SIG-M5 treated with dmso at 0.1 percent for 504 hours (cell line): ENCODE results near the gene EHD4.

ENCODE experiments used
- DNase-seq: peaks from one replicate; lab custom pipeline; 2025; ENCODE audit not compliant: unreplicated experiment; lab: John Stamatoyannopoulos, UW

The EHD4 gene

GRCh38 chr15:41939986-41940385 lies 32.4 kb downstream of the EHD4 start:
- no peak for DNase-seq

- DNase-seq, result no peak
These were observed 34.8 kb downstream of the EHD4 start for GRCh38 chr15:41937568-41937923.

- no peak for DNase-seq
These were observed 35.4 kb downstream of the EHD4 start for GRCh38 chr15:41936649-41937567.

- no peak for DNase-seq
These were observed 36.2 kb downstream of the EHD4 start for GRCh38 chr15:41936155-41936554.

- no peak for DNase-seq
These were observed 36.8 kb downstream of the EHD4 start for GRCh38 chr15:41935566-41936020.

- DNase-seq, result no peak
These were observed 37.5 kb downstream of the EHD4 start for GRCh38 chr15:41934843-41935242.

- DNase-seq, result no peak
These were observed 38.6 kb downstream of the EHD4 start for GRCh38 chr15:41933771-41934170.

- no peak for DNase-seq
These were observed 39.0 kb downstream of the EHD4 start for GRCh38 chr15:41933326-41933725.

GRCh38 chr15:41932511-41933289 lies 39.7 kb downstream of the EHD4 start:
- DNase-seq, result no peak

- DNase-seq, result no peak
These were observed 40.3 kb downstream of the EHD4 start for GRCh38 chr15:41932101-41932500.

GRCh38 chr15:41930867-41931222 lies 41.5 kb downstream of the EHD4 start:
- DNase-seq, result no peak

GRCh38 chr15:41930221-41930866 lies 42.0 kb downstream of the EHD4 start:
- DNase-seq, result peak; percentile 54

GRCh38 chr15:41928637-41929620 lies 43.4 kb downstream of the EHD4 start:
- DNase-seq, result no peak

- no peak for DNase-seq
These were observed 44.3 kb downstream of the EHD4 start for GRCh38 chr15:41928100-41928499.

- no peak for DNase-seq
These were observed 44.8 kb downstream of the EHD4 start for GRCh38 chr15:41927536-41927935.

GRCh38 chr15:41926185-41927056 lies 45.9 kb downstream of the EHD4 start:
- DNase-seq, result no peak

- DNase-seq, result no peak
These were observed 47.2 kb downstream of the EHD4 start for GRCh38 chr15:41925086-41925608.

GRCh38 chr15:41923401-41923997 lies 48.9 kb downstream of the EHD4 start:
- DNase-seq, result no peak

- no peak for DNase-seq
These were observed 50.0 kb downstream of the EHD4 start for GRCh38 chr15:41922353-41922752.
